Measurements from ENCODE around the gene MEGF11.

- TF ChIP-seq CTCF (conservative IDR thresholded peaks at IDR 0.05) (no peak), EZH2 (IDR thresholded peaks at IDR 0.05; ENCODE audit: low read depth) (no peak)
These were observed 313.0 kb downstream of the MEGF11 start for GRCh38 chr15:65940618-65940909.
